SK-N-SH (cell line): ENCODE measurements around the gene KCNG4. TPM values are rescaled to one million over a fixed set of nuclear protein-coding genes. Genes with fewer than 3 reads are reported as not detected.

Source experiments
- CTCF ChIA-PET: fragments of 300-600, 350-600 bp; formaldehyde crosslinking; extraction: SDS; loops from one replicate; lab custom pipeline; 2021; lab: Yijun Ruan, JAX
- POLR2A ChIA-PET: fragments of 350-600 bp; sonication (Branson Sonifier 250); formaldehyde crosslinking; extraction: SDS; loops from one replicate; lab custom pipeline; 2020; ENCODE audit warnings: antibody characterized with exemption, inconsistent platforms; lab: Yijun Ruan, JAX
- DNase-seq: peaks from one replicate; pipeline ENCODE4 v3.0.0; 2012
- H2AFZ ChIP-seq: fragments of 200-600 bp; sonication (generic); 2 replicates; pipeline ENCODE4 v1.8.1; 2016; ENCODE audit warnings: antibody characterized with exemption, mild to moderate bottlenecking, low read depth
- H3F3A ChIP-seq: fragments of 200-600 bp; sonication (generic); replicated peaks from 2 replicates; pipeline ENCODE3; 2016; ENCODE audit warnings: antibody characterized with exemption, mild to moderate bottlenecking; ENCODE audit not compliant: insufficient read depth
- H3K27ac ChIP-seq, 2 experiments: fragments of 200-500 bp in 1 of 2; fragments of 200-600 bp in 1 of 2; sonication (Bioruptor generic) in 1 of 2; sonication (generic), shearing (Covaris generic) in 1 of 2; 2 replicates each; pipeline versions ENCODE4 v1.5.1 to v1.6.1; 2014 to 2016; ENCODE audit warnings: low read depth in 2 of 2, inconsistent platforms in 1 of 2, low read length in 1 of 2, mild to moderate bottlenecking in 1 of 2, mixed read lengths in 1 of 2
- H3K27me3 ChIP-seq: fragments of 200-600 bp; sonication (generic), shearing (Covaris generic); 2 replicates; pipeline ENCODE4 v1.6.1; 2016; ENCODE audit warnings: mixed run types; ENCODE audit not compliant: insufficient read depth
- H3K36me3 ChIP-seq, 2 experiments: fragments of 200-500 bp in 1 of 2; fragments of 200-600 bp in 1 of 2; sonication (Bioruptor generic) in 1 of 2; sonication (generic) in 1 of 2; replicated peaks in 1 of 2; 2 replicates each; pipeline versions ENCODE3 to v1.5.1; 2014 to 2016; ENCODE audit warnings: low read length in 1 of 2, mild to moderate bottlenecking in 1 of 2; ENCODE audit not compliant: insufficient read depth in 2 of 2, control insufficient read depth in 1 of 2
- H3K4me1 ChIP-seq, 2 experiments: fragments of 200-500 bp in 1 of 2; fragments of 200-600 bp in 1 of 2; sonication (Bioruptor generic) in 1 of 2; sonication (generic), shearing (Covaris generic) in 1 of 2; 2 replicates each; pipeline versions ENCODE4 v1.5.1 to v1.6.1; 2014 to 2016; ENCODE audit warnings: low read depth in 1 of 2, low read length in 1 of 2, mixed run types in 1 of 2; ENCODE audit not compliant: insufficient read depth in 2 of 2, control insufficient read depth in 1 of 2
- H3K4me2 ChIP-seq: fragments of 200-600 bp; sonication (generic), shearing (Covaris generic); 2 replicates; pipeline ENCODE4 v1.6.1; 2017; ENCODE audit warnings: mixed run types
- H3K4me3 ChIP-seq, 2 experiments: fragments of 200-500 bp in 1 of 2; fragments of 200-600 bp in 1 of 2; sonication (Bioruptor generic) in 1 of 2; sonication (generic), shearing (Covaris generic) in 1 of 2; 2 replicates each; pipeline versions ENCODE4 v1.5.1 to v1.8.1; 2014 to 2016; ENCODE audit warnings: low read depth in 2 of 2, inconsistent platforms in 1 of 2, low read length in 1 of 2, mild to moderate bottlenecking in 1 of 2, mixed read lengths in 1 of 2, moderate library complexity in 1 of 2
- H3K79me2 ChIP-seq: fragments of 200-600 bp; sonication (generic); 2 replicates; pipeline ENCODE4 v1.8.1; 2017; ENCODE audit warnings: mild to moderate bottlenecking; ENCODE audit not compliant: insufficient read depth
- H3K9ac ChIP-seq: fragments of 200-600 bp; sonication (generic); 2 replicates; pipeline ENCODE4 v1.6.1; 2017; ENCODE audit warnings: mixed run types
- H3K9me2 ChIP-seq: fragments of 200-600 bp; sonication (generic); 2 replicates; pipeline ENCODE4 v1.6.1; 2017; ENCODE audit warnings: mixed run types
- H3K9me3 ChIP-seq: fragments of 200-600 bp; sonication (generic); 2 replicates; pipeline ENCODE4 v1.6.1; 2017; ENCODE audit warnings: mixed run types, mild to moderate bottlenecking, moderate library complexity
- H4K20me1 ChIP-seq: fragments of 200-600 bp; sonication (generic); 2 replicates; pipeline ENCODE4 v1.6.1; 2017; ENCODE audit warnings: mild to moderate bottlenecking, mixed run types; ENCODE audit not compliant: insufficient read depth
- CTCF ChIP-seq: fragments of 200-600 bp; sonication (generic); IDR thresholded peaks from 2 replicates; pipeline ENCODE4 v1.6.1; 2017; ENCODE audit warnings: antibody characterized with exemption, mild to moderate bottlenecking, moderate library complexity
- NFIC ChIP-seq: IDR thresholded peaks from 2 replicates; pipeline ENCODE4 v1.4.0; 2012; ENCODE audit warnings: borderline replicate concordance
- RAD21 ChIP-seq: IDR thresholded peaks from 2 replicates; pipeline ENCODE4 v1.6.1; 2012; ENCODE audit warnings: mild to moderate bottlenecking, low read length
- REST ChIP-seq: IDR thresholded peaks from 2 replicates; pipeline ENCODE4 v1.6.1; 2012; ENCODE audit warnings: mild to moderate bottlenecking, low read depth, low read length, moderate library complexity
- RFX5 ChIP-seq: IDR thresholded peaks from 2 replicates; pipeline ENCODE4 v1.6.1; 2012; ENCODE audit warnings: mild to moderate bottlenecking, improper control_type of control experiment, low read length
- USF2 ChIP-seq: fragments of 150-350 bp; IDR thresholded peaks from 2 replicates; pipeline ENCODE4 v1.6.1; 2017; ENCODE audit warnings: antibody characterized with exemption, low read length, low read depth, borderline replicate concordance
- WGBS: methylation state at CpG from one replicate; pipeline ENCODE4 v1.1.6; 2017; ENCODE audit warnings: low lambda C conversion rate; 5-methylcytosine and 5-hydroxymethylcytosine counted together
- polyA plus RNA-seq, 3 experiments: library from polyadenylated mRNA; depleted of rRNA; stranded (reverse); fragments of >200 nt; gene quantifications; 2 replicates each; pipeline ENCODE4 v1.2.3, GENCODE V29; 2012

The KCNG4 gene
- polyA plus RNA-seq, 1 of the 3 experiments (the other 2 are of a cell fraction), result not detected

- TF ChIP-seq USF2 (no peak), RFX5 (no peak), CTCF (no peak)
- TF ChIP-seq, all 33 proteins: peak for 0
These were observed 35.9 kb upstream of the KCNG4 start (continued) for GRCh38 chr16:84275585-84276151.

- no peak overlapping the region for H3K4me2 ChIP-seq
- DNase-seq, result no peak
- H3K9ac ChIP-seq, result no peak overlapping the region
- H3K9me3 ChIP-seq, result no peaks in the 10 kb centered on the region
- no peaks in the 10 kb centered on the region for H3K27me3 ChIP-seq
- CTCF ChIA-PET, result interaction anchor here (4.3 kb wide), 1 partner anchor 209 kb away, joined by 67 read pairs; no protein-coding TSS in a partner anchor
- no peak overlapping the region for H2AFZ ChIP-seq
- no peaks in the 10 kb centered on the region for H3F3A ChIP-seq
- POLR2A ChIA-PET, result no interaction called here
- no peak overlapping the region for H3K27ac ChIP-seq
- H3K79me2 ChIP-seq, result no peaks in the 10 kb centered on the region
- no peak for TF ChIP-seq RAD21
- no peak for TF ChIP-seq RFX5
- no peak for TF ChIP-seq NFIC
- no peak for TF ChIP-seq REST
- H3K9me2 ChIP-seq, result no peaks in the 10 kb centered on the region
- 72% methylated on average over 9 of the region's 9 CpGs for WGBS
- H3K4me3 ChIP-seq, result no peak overlapping the region
- no peaks in the 10 kb centered on the region for H3K36me3 ChIP-seq
- no peaks in the 10 kb centered on the region for H4K20me1 ChIP-seq
- H3K4me1 ChIP-seq, result no peaks in the 10 kb centered on the region; a peak in 1 of 4 replicates
These were observed 34.7 kb upstream of the KCNG4 start for GRCh38 chr16:84274515-84274914.
